GM23248 (cell line): ENCODE results near the gene EZR.

Source experiments
- EZH2 ChIP-seq: fragments of 200-600 bp; sonication (generic); IDR thresholded peaks from 2 replicates; pipeline ENCODE4 v1.6.1; 2018; ENCODE audit warnings: antibody characterized with exemption, mild to moderate bottlenecking; ENCODE audit not compliant: insufficient read depth, poor library complexity, severe bottlenecking
- EZH2phosphoT487 ChIP-seq: fragments of 200-600 bp; sonication (generic); IDR thresholded peaks from 2 replicates; pipeline ENCODE4 v1.6.1; 2018; ENCODE audit warnings: antibody characterized with exemption, moderate library complexity, mild to moderate bottlenecking, low read depth; ENCODE audit not compliant: insufficient read depth

DNA sequence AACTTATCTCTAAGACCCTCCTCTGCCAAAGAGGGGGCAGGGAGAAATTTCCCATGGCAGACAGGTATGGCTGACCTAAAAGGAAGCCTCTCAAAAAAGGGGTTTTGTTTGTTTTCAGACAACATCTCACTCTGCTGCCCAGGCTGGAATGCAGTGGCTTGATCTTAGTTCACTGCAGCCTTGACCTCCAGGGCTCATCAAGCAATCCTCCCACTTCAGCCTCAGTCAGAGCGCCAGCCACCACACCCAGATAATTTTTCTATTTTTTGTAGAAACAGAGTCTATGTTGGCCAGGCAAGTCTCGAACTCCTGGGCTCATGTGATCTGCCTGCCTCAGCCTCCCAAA, 3.8 kb downstream of the EZR start:
- TF ChIP-seq EZH2, result no peak
- no peak for TF ChIP-seq EZH2phosphoT487
